Keratinocyte (primary cell): ENCODE data around the gene PPP1R12C. TPM values are rescaled to one million over a fixed set of nuclear protein-coding genes. Genes with fewer than 3 reads are reported as not detected.

ENCODE experiments used
- DNase-seq: peaks from one replicate; pipeline ENCODE4 v3.0.0-alpha.2; 2011; ENCODE audit warnings: low read depth, missing footprints, low spot score
- FAIRE-seq: peaks from 2 replicates; lab custom pipeline; 2011; peaks lifted over from hg19 to GRCh38; lab: Jason Lieb, UNC
- H2AFZ ChIP-seq: 2 replicates; pipeline ENCODE4 v1.6.0; 2012; ENCODE audit warnings: low read length, control low read depth, inconsistent platforms; ENCODE audit not compliant: control insufficient read depth
- H3K27ac ChIP-seq: 2 replicates; pipeline ENCODE4 v1.5.1; 2011; ENCODE audit warnings: low read length; ENCODE audit not compliant: control insufficient read depth, insufficient read depth
- H3K27me3 ChIP-seq: 3 replicates; pipeline ENCODE4 v1.6.0; 2011; ENCODE audit warnings: low read length; ENCODE audit not compliant: control insufficient read depth, insufficient read depth; ENCODE audit errors: extremely low read depth
- H3K36me3 ChIP-seq, 2 experiments: 2 replicates in 1 of 2; 3 replicates in 1 of 2; pipeline ENCODE4 v1.5.1; 2011; ENCODE audit warnings: low read length in 2 of 2, mild to moderate bottlenecking in 1 of 2; ENCODE audit not compliant: control insufficient read depth in 2 of 2, insufficient read depth in 2 of 2; ENCODE audit errors: extremely low read depth in 1 of 2
- H3K4me1 ChIP-seq: 3 replicates; pipeline ENCODE4 v1.5.1; 2011; ENCODE audit warnings: low read length; ENCODE audit not compliant: control insufficient read depth, insufficient read depth; ENCODE audit errors: extremely low read depth
- H3K4me2 ChIP-seq: 3 replicates; pipeline ENCODE4 v1.6.0; 2011; ENCODE audit warnings: low read depth, low read length; ENCODE audit not compliant: control insufficient read depth, insufficient read depth; ENCODE audit errors: extremely low read depth
- H3K4me3 ChIP-seq, 3 experiments: fragments of 200-600 bp in 1 of 3; sonication (generic) in 1 of 3; 2 replicates in 2 of 3; 3 replicates in 1 of 3; pipeline ENCODE4 v1.5.1; 2011 to 2016; ENCODE audit warnings: low read length in 3 of 3, mild to moderate bottlenecking in 3 of 3, control low read depth in 2 of 3, inconsistent platforms in 1 of 3, low read depth in 1 of 3, mixed read lengths in 1 of 3, mixed run types in 1 of 3, moderate library complexity in 1 of 3; ENCODE audit not compliant: control insufficient read depth in 2 of 3, insufficient read depth in 2 of 3; ENCODE audit errors: extremely low read depth in 1 of 3
- H3K79me2 ChIP-seq: 2 replicates; pipeline ENCODE4 v1.6.0; 2012; ENCODE audit warnings: low read length; ENCODE audit not compliant: control insufficient read depth, insufficient read depth
- H3K9ac ChIP-seq: 3 replicates; pipeline ENCODE4 v1.6.0; 2011; ENCODE audit warnings: low read length; ENCODE audit not compliant: control insufficient read depth, insufficient read depth; ENCODE audit errors: extremely low read depth
- H3K9me1 ChIP-seq: 3 replicates; pipeline ENCODE4 v1.6.0; 2011; ENCODE audit warnings: low read length; ENCODE audit not compliant: control insufficient read depth, insufficient read depth; ENCODE audit errors: extremely low read depth
- H3K9me3 ChIP-seq: 2 replicates; pipeline ENCODE4 v1.5.1; 2012; ENCODE audit warnings: low read depth, low read length; ENCODE audit not compliant: control insufficient read depth
- H4K20me1 ChIP-seq: 3 replicates; pipeline ENCODE4 v1.6.0; 2011; ENCODE audit warnings: low read length; ENCODE audit not compliant: control insufficient read depth, insufficient read depth; ENCODE audit errors: extremely low read depth
- CTCF ChIP-seq, 3 experiments: IDR thresholded peaks in 1 of 3; conservative IDR thresholded peaks in 1 of 3; optimal IDR thresholded peaks in 1 of 3; 2 replicates in 2 of 3; 3 replicates in 1 of 3; pipeline versions ENCODE3 to v1.5.1; 2011; ENCODE audit warnings: low read length in 3 of 3, mild to moderate bottlenecking in 3 of 3, moderate library complexity in 2 of 3, control low read depth in 1 of 3, inconsistent platforms in 1 of 3; ENCODE audit not compliant: insufficient read depth in 2 of 3; ENCODE audit errors: extremely low read depth in 1 of 3
- EZH2 ChIP-seq: IDR thresholded peaks from one replicate; pipeline ENCODE4 v1.6.1; 2012; ENCODE audit warnings: inconsistent platforms, mild to moderate bottlenecking, low read length, moderate library complexity
- dilution Hi-C: fragments of 300-500 bp; cut with MboI; formaldehyde crosslinking; loops from one replicate; pipeline ENCODE4 v1.7.0; 2020; ENCODE audit warnings: low sequenced_read_pairs; ENCODE audit not compliant: extremely low pct_ligation_motif_present
- polyA plus RNA-seq, 5 experiments: library from polyadenylated mRNA; depleted of rRNA in 3 of 5; stranded (reverse) in 3 of 5; stranded (forward) in 1 of 5; unstranded in 1 of 5; fragments of >200 nt; gene quantifications; 1 replicate in 1 of 5; 2 replicates in 3 of 5; 3 replicates in 1 of 5; pipeline versions ENCODE4 v1.2.1 to v1.2.3, GENCODE V29; 2011 to 2012; ENCODE audit warnings: missing spikeins in 2 of 5, low read depth in 1 of 5, low replicate concordance in 1 of 5

PPP1R12C gene
- polyA plus RNA-seq, 1 donor (not counting 4 experiments of a cell fraction or from before 2014, with no cell fraction given): 24.7 TPM

GRCh38 chr19:55053735-55054134, 63.7 kb downstream of the PPP1R12C start:
- no peak for FAIRE-seq
- H3K36me3 ChIP-seq: peaks cover 18 to 31% of the 10 kb centered on the region in 2 experiments

GRCh38 chr19:55050749-55051532, 66.5 kb downstream of the PPP1R12C start:
- H3K4me3 ChIP-seq: no peak overlapping the region
- no peak for FAIRE-seq
- H3K9ac ChIP-seq: no peak overlapping the region
- TF ChIP-seq EZH2 (no peak), CTCF (optimal IDR thresholded peaks at IDR 0.05 in 1 of 3, IDR thresholded peaks at IDR 0.05 in 1 of 3, conservative IDR thresholded peaks at IDR 0.05 in 1 of 3; ENCODE audit: extremely low read depth in 1 of 3, insufficient read depth in 2 of 3, low read length in 3 of 3) (no peak)
- H3K4me1 ChIP-seq: no peaks in the 10 kb centered on the region
- no peaks in the 10 kb centered on the region for H3K9me3 ChIP-seq
- dilution Hi-C loops: no loop called here
- no peak overlapping the region for H3K27ac ChIP-seq
- H3K79me2 ChIP-seq: no peaks in the 10 kb centered on the region
- H3K9me1 ChIP-seq: no peaks in the 10 kb centered on the region
- DNase-seq: no peak
- H3K36me3 ChIP-seq: peaks cover 26 to 33% of the 10 kb centered on the region in 2 experiments
- no peaks in the 10 kb centered on the region for H4K20me1 ChIP-seq
- H3K4me2 ChIP-seq: no peak overlapping the region
- no peaks in the 10 kb centered on the region for H3K27me3 ChIP-seq
- no peak overlapping the region for H2AFZ ChIP-seq

More at GRCh38 chr19:55053735-55054134, 63.7 kb downstream of the PPP1R12C start:
- H3K27me3 ChIP-seq: no peaks in the 10 kb centered on the region
- H3K4me1 ChIP-seq: no peaks in the 10 kb centered on the region
- no peaks in the 10 kb centered on the region for H4K20me1 ChIP-seq
- no peak overlapping the region for H3K9ac ChIP-seq
- peaks cover 1% of the 10 kb centered on the region for H3K9me3 ChIP-seq
- TF ChIP-seq EZH2 (no peak), CTCF (optimal IDR thresholded peaks at IDR 0.05 in 1 of 3, IDR thresholded peaks at IDR 0.05 in 1 of 3, conservative IDR thresholded peaks at IDR 0.05 in 1 of 3; ENCODE audit: extremely low read depth in 1 of 3, insufficient read depth in 2 of 3, low read length in 3 of 3) (no peak)
- H3K27ac ChIP-seq: no peak overlapping the region
- H2AFZ ChIP-seq: no peak overlapping the region
- no peak overlapping the region for H3K4me2 ChIP-seq
- H3K79me2 ChIP-seq: no peaks in the 10 kb centered on the region
- H3K9me1 ChIP-seq: no peaks in the 10 kb centered on the region
- DNase-seq: no peak
- dilution Hi-C loops: no loop called here
- no peak overlapping the region for H3K4me3 ChIP-seq
